Measurements from ENCODE around the gene TSPYL6. TPM values are rescaled to one million over a fixed set of nuclear protein-coding genes. Genes with fewer than 3 reads are reported as not detected.

The TSPYL6 gene
- total RNA-seq, 1 donor from 2014 or later = not detected

DNA sequence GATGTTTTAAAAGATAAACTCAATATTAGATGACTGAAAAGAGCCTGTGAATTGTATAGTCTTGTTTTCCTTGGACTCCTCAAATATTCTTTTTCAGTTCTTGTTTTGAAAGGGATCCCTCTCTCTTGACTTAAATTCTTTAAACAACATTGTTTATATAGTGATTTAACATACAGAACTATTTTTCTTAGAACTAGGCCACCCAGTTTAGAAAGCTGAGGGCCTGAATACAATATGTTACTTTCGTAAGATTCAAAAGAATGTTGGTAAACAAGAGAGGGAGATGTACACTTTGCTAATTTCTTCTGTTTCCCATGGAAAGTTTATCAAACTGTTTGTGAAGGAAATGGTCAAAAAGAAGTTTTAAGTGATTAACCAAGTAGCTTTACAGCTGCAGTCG is 5.5 kb upstream of the TSPYL6 start:
- Histone ChIP-seq H3K27me3 (ENCODE audit: insufficient read depth, low read length) (no peaks in the 10 kb centered on the region), H3K79me2 (ENCODE audit: insufficient read depth, low read length) (no peaks in the 10 kb centered on the region), H3K4me2 (ENCODE audit: low read length) (no peak overlapping the region), H3K9me3 (ENCODE audit: insufficient read depth, low read depth, low read length) (no peaks in the 10 kb centered on the region), H3K36me3 (ENCODE audit: insufficient read depth, low read length) (no peaks in the 10 kb centered on the region), H3K4me3 (ENCODE audit: insufficient read depth, low read depth, low read length) (no peak overlapping the region), H3K9ac (ENCODE audit: low read length) (no peak overlapping the region), H4K20me1 (ENCODE audit: insufficient read depth, low read length) (no peaks in the 10 kb centered on the region), H3K27ac (ENCODE audit: low read depth, low read length) (no peak overlapping the region), H2AFZ (ENCODE audit: low read depth, low read length) (no peak overlapping the region), H3K4me1 (ENCODE audit: insufficient read depth, low read length) (peaks cover 4% of the 10 kb centered on the region)
- Mint-ChIP-seq H3K4me3 (ENCODE audit: unreplicated experiment) (no peak overlapping the region), H3K36me3 (ENCODE audit: low read depth, unreplicated experiment) (no peaks in the 10 kb centered on the region), H3K4me1 (ENCODE audit: low read depth, unreplicated experiment) (no peaks in the 10 kb centered on the region), H3K27ac (ENCODE audit: unreplicated experiment) (no peak overlapping the region), H3K27me3 (ENCODE audit: low read depth, unreplicated experiment) (no peaks in the 10 kb centered on the region), H3K9me3 (ENCODE audit: unreplicated experiment) (peaks cover 12% of the 10 kb centered on the region)
- no peak for TF ChIP-seq EZH2 (IDR thresholded peaks at IDR 0.05; ENCODE audit: insufficient read depth, low read length)
- TF ChIP-seq, protein P1, sequence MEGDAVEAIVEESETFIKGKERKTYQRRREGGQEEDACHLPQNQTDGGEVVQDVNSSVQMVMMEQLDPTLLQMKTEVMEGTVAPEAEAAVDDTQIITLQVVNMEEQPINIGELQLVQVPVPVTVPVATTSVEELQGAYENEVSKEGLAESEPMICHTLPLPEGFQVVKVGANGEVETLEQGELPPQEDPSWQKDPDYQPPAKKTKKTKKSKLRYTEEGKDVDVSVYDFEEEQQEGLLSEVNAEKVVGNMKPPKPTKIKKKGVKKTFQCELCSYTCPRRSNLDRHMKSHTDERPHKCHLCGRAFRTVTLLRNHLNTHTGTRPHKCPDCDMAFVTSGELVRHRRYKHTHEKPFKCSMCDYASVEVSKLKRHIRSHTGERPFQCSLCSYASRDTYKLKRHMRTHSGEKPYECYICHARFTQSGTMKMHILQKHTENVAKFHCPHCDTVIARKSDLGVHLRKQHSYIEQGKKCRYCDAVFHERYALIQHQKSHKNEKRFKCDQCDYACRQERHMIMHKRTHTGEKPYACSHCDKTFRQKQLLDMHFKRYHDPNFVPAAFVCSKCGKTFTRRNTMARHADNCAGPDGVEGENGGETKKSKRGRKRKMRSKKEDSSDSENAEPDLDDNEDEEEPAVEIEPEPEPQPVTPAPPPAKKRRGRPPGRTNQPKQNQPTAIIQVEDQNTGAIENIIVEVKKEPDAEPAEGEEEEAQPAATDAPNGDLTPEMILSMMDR (IDR thresholded peaks at IDR 0.05; ENCODE audit: insufficient read depth, low read depth, low read length) = no peak
- FAIRE-seq (no peak), DNase-seq (ENCODE audit: low read depth) (no peak)

DNA sequence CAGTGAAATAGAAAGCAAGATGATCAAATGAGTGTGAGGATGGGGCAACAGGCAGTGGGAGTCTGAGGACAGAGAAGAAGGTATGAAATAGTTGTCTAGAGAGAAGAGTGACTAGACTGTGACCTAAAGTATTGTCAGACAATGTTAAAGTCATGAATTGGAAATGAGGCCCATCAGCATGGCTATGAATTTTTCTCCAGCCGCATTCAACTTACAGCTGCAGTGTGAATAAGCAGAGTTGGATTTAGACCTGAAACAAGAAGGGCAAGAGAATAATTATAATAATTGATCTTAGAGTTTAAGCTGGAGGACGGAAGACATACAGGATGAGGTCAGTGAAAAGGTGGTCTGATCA is 4.2 kb upstream of the TSPYL6 start:
- no peak overlapping the region for H3K9ac ChIP-seq (ENCODE audit: low read length)
- no peak overlapping the region for H2AFZ ChIP-seq (ENCODE audit: low read depth, low read length)
- no peak overlapping the region for H3K27ac ChIP-seq (ENCODE audit: low read depth, low read length)
- H3K36me3 Mint-ChIP-seq (ENCODE audit: low read depth, unreplicated experiment) = peaks cover 4% of the 10 kb centered on the region
- H3K36me3 ChIP-seq (ENCODE audit: insufficient read depth, low read length) = no peaks in the 10 kb centered on the region
- no peaks in the 10 kb centered on the region for H3K27me3 ChIP-seq (ENCODE audit: insufficient read depth, low read length)
- H3K4me1 ChIP-seq (ENCODE audit: insufficient read depth, low read length) = peaks cover 4% of the 10 kb centered on the region
- H3K9me3 Mint-ChIP-seq (ENCODE audit: unreplicated experiment) = peaks cover 5% of the 10 kb centered on the region
- no peaks in the 10 kb centered on the region for H4K20me1 ChIP-seq (ENCODE audit: insufficient read depth, low read length)
- TF ChIP-seq, protein P1 (IDR thresholded peaks at IDR 0.05; ENCODE audit: insufficient read depth, low read depth, low read length) = no peak
- TF ChIP-seq EZH2 (IDR thresholded peaks at IDR 0.05; ENCODE audit: insufficient read depth, low read length) = no peak
- no peaks in the 10 kb centered on the region for H3K79me2 ChIP-seq (ENCODE audit: insufficient read depth, low read length)
- no peaks in the 10 kb centered on the region for H3K27me3 Mint-ChIP-seq (ENCODE audit: low read depth, unreplicated experiment)
- FAIRE-seq (no peak), DNase-seq (ENCODE audit: low read depth) (no peak)
- H3K4me3 Mint-ChIP-seq (ENCODE audit: unreplicated experiment) = no peak overlapping the region
- no peak overlapping the region for H3K4me3 ChIP-seq (ENCODE audit: insufficient read depth, low read depth, low read length)
- no peaks in the 10 kb centered on the region for H3K4me1 Mint-ChIP-seq (ENCODE audit: low read depth, unreplicated experiment)
- no peaks in the 10 kb centered on the region for H3K9me3 ChIP-seq (ENCODE audit: insufficient read depth, low read depth, low read length)
- no peak overlapping the region for H3K27ac Mint-ChIP-seq (ENCODE audit: unreplicated experiment)
- no peak overlapping the region for H3K4me2 ChIP-seq (ENCODE audit: low read length)

DNA sequence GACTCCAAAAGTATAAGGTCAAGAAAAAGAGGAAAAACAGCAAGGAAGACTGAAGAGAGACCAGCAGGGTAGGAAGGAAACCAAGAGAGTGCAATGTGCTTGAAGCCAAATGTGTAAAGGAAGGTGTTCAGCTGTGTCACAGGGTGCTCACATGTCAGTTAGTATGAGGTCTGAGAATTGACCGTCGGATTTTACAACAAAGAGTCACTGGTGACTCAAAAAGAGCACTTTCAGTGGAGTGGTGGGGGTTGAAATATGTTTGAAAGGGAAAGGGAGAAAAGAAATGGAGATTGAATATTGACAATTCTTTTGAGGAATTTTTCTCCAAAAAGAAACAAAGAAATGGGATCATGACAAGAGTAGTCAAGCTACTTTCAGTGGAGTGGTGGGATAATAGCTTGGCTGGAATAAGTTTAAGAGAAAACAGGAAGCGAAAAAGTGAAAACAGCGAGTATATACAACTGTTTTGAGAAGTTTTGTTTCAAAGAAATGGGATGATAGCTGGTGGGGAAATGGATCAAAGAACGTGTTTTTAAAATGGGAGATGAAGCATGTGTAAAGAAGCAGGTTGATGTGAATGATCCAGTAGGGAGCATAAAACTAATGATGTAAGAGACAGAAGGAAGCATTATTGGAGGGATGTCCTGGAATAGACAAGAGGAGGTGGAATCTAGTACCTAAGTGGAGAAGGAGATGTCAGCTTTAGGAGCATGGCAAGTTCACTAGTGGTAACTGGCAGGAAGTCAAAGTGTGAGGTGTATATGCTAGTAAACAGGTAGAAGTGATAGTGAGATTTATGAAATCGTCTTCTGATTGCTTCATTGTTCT is 3.6 kb upstream of the TSPYL6 start:
- FAIRE-seq = no peak

More for the DNA sequence above, 3.6 kb upstream of the TSPYL6 start:
- Mint-ChIP-seq H3K27me3 (ENCODE audit: low read depth, unreplicated experiment) (no peaks in the 10 kb centered on the region), H3K4me3 (ENCODE audit: unreplicated experiment) (no peak overlapping the region), H3K9me3 (ENCODE audit: unreplicated experiment) (peaks cover 1% of the 10 kb centered on the region), H3K36me3 (ENCODE audit: low read depth, unreplicated experiment) (peaks cover 4% of the 10 kb centered on the region), H3K27ac (ENCODE audit: unreplicated experiment) (no peak overlapping the region), H3K4me1 (ENCODE audit: low read depth, unreplicated experiment) (no peaks in the 10 kb centered on the region)
- Histone ChIP-seq H3K4me2 (ENCODE audit: low read length) (no peak overlapping the region), H3K4me1 (ENCODE audit: insufficient read depth, low read length) (peaks cover 4% of the 10 kb centered on the region), H3K9me3 (ENCODE audit: insufficient read depth, low read depth, low read length) (no peaks in the 10 kb centered on the region), H3K9ac (ENCODE audit: low read length) (no peak overlapping the region), H2AFZ (ENCODE audit: low read depth, low read length) (no peak overlapping the region), H4K20me1 (ENCODE audit: insufficient read depth, low read length) (no peaks in the 10 kb centered on the region), H3K27ac (ENCODE audit: low read depth, low read length) (no peak overlapping the region), H3K79me2 (ENCODE audit: insufficient read depth, low read length) (no peaks in the 10 kb centered on the region), H3K4me3 (ENCODE audit: insufficient read depth, low read depth, low read length) (no peak overlapping the region), H3K27me3 (ENCODE audit: insufficient read depth, low read length) (no peaks in the 10 kb centered on the region), H3K36me3 (ENCODE audit: insufficient read depth, low read length) (no peaks in the 10 kb centered on the region)
- DNase-seq (ENCODE audit: low read depth) = no peak
- no peak for TF ChIP-seq EZH2 (IDR thresholded peaks at IDR 0.05; ENCODE audit: insufficient read depth, low read length)
